ENCODE measurements around the gene ZMYND19.
"Not testable (repeated sequence)": the region's sequence is repeated elsewhere in the genome, so short reads cannot be mapped to it uniquely, and the experiment has no call there.

ZMYND19 gene
- total RNA-seq, result 11.4 to 57.2 (median 24.7) reads per million in 9 experiments

DNA sequence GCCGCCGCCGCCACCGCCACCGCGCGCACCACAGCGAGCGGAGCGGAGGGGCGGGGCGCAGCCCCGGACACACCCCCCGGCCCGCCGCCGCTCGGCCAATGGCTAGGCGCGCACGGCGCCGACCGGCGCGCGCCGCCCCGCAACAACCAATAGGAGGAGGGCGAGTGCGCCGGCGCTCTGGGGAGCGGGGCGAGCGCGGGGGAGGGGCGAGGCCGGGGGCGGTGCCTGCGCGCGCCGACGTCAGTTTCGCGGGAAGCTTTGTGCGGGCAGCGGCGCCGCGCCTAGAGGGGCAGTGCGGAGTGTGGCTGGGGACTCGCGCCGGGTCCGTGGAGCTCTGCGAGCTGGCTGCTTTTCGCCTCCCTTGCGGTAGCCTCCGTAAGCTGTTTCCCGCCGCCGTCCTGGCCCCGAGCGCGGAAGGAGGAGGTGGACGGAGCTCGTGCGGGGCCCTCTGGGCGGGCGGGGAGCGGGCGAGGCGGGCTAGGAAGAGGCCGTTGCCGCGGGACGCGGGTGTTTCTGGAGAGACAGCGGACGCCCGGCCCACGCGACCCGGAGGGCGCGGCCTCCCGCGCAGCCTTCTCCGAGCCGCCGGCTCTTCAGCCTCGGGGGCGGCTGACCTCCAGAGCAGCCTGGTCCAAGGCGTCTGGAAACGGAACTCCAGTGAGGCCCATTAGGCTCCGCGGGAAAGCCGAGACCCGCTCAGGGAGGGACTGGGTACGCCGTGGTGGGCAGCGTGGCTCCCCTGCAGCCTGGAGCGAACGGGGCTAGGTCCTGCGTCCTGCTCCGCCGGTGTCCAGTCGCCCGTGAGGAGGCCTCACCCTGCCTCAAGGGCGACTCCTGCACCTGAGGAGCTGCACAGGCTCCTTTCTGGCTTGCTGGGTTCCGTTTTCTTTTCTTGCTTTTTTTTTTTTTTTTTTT lies at the start of gene ZMYND19:
Gene ZMYND19 (minus strand): TSS at position 44 of the 915 bp plus-strand sequence. CDS start 249 bp downstream, outside the sequence.
- H3K27me3 Mint-ChIP-seq, result no peaks in the 10 kb centered on the region
- ATAC-seq (replicated peaks), result peak; percentile 96
- H3K4me1 Mint-ChIP-seq (ENCODE audit: low read depth in 2 of 2), result peaks cover 4 to 14% of the 10 kb centered on the region in 2 donors

DNA sequence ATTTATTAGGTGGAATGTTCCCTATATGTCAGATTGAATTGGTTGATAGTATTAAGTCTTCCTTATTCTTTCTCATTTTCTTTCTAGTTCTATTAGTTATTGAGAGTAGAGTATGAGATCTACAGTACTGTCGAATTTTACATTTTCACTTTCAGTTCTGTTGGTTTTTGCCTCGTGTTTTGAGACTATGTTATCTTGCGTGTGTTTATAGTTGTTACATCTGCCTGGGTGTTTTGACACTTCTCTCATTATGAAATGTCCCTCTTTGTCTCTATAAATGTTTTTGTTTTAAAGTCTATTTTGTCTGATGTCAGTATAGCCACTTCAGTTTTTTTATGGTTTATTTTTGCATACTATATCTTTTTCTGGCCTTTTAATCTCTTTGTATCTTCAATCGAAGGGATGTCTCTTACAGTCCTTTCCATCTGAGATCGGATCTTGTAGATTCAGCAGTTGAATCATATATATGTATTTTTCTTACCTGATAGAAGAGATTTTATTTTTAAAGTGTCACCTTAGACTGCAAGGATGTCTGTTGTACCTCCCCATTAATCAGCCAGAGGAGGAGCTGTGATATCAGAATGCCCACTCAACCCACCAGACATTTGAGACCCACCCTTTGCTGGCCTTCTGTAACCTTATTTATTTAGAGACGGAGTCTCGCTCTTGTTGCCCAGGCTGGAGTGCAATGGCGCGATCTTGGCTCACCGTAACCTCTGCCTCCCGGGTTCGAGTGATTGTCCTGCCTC lies 49.2 kb upstream of the ZMYND19 start:
- ATAC-seq (replicated peaks), result peak; percentile 97

More for the DNA sequence above, at the start of gene ZMYND19:
- H3K36me3 Mint-ChIP-seq (ENCODE audit: insufficient read depth), result peaks cover 10% of the 10 kb centered on the region
- H3K4me3 Mint-ChIP-seq, result peak within 1 kb of the TSS; percentile 87 to 93
- peak within 1 kb of the TSS; percentile 77 to 84 for H3K27ac Mint-ChIP-seq
- no peaks in the 10 kb centered on the region for H3K9me3 Mint-ChIP-seq
- peak; percentile 84 to 92 (median 86) for DNase-seq

GRCh38 chr9:137638680-137639079 lies 48.4 kb upstream of the ZMYND19 start:
- peaks cover 40 to 45% of the 10 kb centered on the region in 2 donors for H3K4me1 Mint-ChIP-seq (ENCODE audit: low read depth in 2 of 2)
- H3K27ac Mint-ChIP-seq, result peak overlapping the region; percentile 84 to 88
- no peak for DNase-seq
- H3K36me3 Mint-ChIP-seq (ENCODE audit: insufficient read depth), result peaks cover 23% of the 10 kb centered on the region
- peak overlapping the region; percentile 67 for H3K4me3 Mint-ChIP-seq
- ATAC-seq (replicated peaks), result no peak
- H3K9me3 Mint-ChIP-seq, result no peaks in the 10 kb centered on the region
- no peaks in the 10 kb centered on the region for H3K27me3 Mint-ChIP-seq

More for the DNA sequence above, 49.2 kb upstream of the ZMYND19 start:
- H3K27me3 Mint-ChIP-seq, result no peaks in the 10 kb centered on the region
- peak overlapping the region; percentile 84 to 88 for H3K27ac Mint-ChIP-seq
- H3K9me3 Mint-ChIP-seq, result no peaks in the 10 kb centered on the region
- H3K4me1 Mint-ChIP-seq (ENCODE audit: low read depth in 2 of 2), result peaks cover 39 to 44% of the 10 kb centered on the region in 2 donors
- DNase-seq, result no peak
- peak overlapping the region; percentile 67 for H3K4me3 Mint-ChIP-seq
- H3K36me3 Mint-ChIP-seq (ENCODE audit: insufficient read depth), result peaks cover 27% of the 10 kb centered on the region

GRCh38 chr9:137634016-137634415 lies 43.7 kb upstream of the ZMYND19 start:
- H3K4me1 Mint-ChIP-seq (ENCODE audit: low read depth in 2 of 2), result peaks cover 38 to 43% of the 10 kb centered on the region in 2 donors
- ATAC-seq (replicated peaks) (no peak), DNase-seq (no peak)
- H3K27ac Mint-ChIP-seq, result peak overlapping the region in 1 of 2 donors; percentile 82
- no peak overlapping the region for H3K4me3 Mint-ChIP-seq
- H3K27me3 Mint-ChIP-seq, result no peaks in the 10 kb centered on the region
- H3K36me3 Mint-ChIP-seq (ENCODE audit: insufficient read depth), result peaks cover 22% of the 10 kb centered on the region
- H3K9me3 Mint-ChIP-seq, result no peaks in the 10 kb centered on the region

GRCh38 chr9:137632230-137633161 lies 42.2 kb upstream of the ZMYND19 start:
- H3K4me3 Mint-ChIP-seq, result peak overlapping the region in 1 of 2 donors; percentile 12
- peak overlapping the region; percentile 14 to 17 for H3K27ac Mint-ChIP-seq
- peaks cover 22% of the 10 kb centered on the region for H3K36me3 Mint-ChIP-seq (ENCODE audit: insufficient read depth)
- ATAC-seq (replicated peaks), result no peak
- DNase-seq, result no peak
- no peaks in the 10 kb centered on the region for H3K9me3 Mint-ChIP-seq
- H3K27me3 Mint-ChIP-seq, result no peaks in the 10 kb centered on the region
- H3K4me1 Mint-ChIP-seq (ENCODE audit: low read depth in 2 of 2), result peaks cover 40 to 45% of the 10 kb centered on the region in 2 donors

DNA sequence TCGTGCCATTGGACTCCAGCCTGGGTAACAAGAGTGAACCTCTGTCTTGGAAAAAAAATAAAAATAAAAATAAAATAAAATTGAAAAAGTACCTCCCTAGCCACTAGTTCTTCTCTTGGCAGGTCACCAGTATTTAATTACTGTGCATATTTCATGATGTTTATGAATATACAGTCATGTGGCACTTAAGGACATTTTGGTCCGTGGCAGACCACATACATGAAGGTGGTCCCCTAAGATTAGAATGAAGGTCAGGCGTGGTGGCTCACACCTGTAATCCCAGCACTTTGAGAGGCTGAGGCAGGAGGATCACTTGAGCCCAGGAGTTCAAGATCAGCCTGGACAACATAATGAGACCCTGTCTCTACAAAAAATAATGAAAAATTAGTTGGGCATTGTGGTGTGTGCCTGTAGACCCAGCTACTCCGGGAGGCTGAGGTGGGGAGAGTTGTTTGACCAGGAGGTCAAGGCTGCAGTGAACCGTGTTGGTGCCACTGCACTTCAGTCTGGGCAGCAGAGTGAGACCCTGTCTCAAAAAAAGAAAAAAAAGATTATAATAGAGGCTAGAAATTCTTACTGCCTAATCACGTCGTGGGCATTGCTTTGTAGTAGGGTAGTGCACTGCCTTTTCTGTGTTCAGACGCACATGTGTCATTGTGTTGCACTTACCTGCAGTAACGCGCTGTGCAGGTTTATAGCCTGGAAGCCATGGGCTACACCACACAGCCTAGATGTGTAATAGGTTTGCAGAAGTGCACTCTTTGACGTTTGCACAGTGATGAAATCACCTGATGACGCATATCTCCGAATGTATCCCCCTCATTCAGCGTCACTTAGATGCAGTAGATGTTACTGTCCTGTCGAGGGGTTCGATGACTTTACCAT lies 41.3 kb upstream of the ZMYND19 start:
- H3K27me3 Mint-ChIP-seq, result no peaks in the 10 kb centered on the region
- H3K9me3 Mint-ChIP-seq, result no peaks in the 10 kb centered on the region
- no peak for DNase-seq
- peak overlapping the region in 1 of 2 donors; percentile 79 for H3K27ac Mint-ChIP-seq
- no peak overlapping the region for H3K4me3 Mint-ChIP-seq
- H3K36me3 Mint-ChIP-seq (ENCODE audit: insufficient read depth), result peaks cover 28% of the 10 kb centered on the region
- H3K4me1 Mint-ChIP-seq (ENCODE audit: low read depth in 2 of 2), result peaks cover 40 to 45% of the 10 kb centered on the region in 2 donors
- ATAC-seq (replicated peaks), result no peak

DNA sequence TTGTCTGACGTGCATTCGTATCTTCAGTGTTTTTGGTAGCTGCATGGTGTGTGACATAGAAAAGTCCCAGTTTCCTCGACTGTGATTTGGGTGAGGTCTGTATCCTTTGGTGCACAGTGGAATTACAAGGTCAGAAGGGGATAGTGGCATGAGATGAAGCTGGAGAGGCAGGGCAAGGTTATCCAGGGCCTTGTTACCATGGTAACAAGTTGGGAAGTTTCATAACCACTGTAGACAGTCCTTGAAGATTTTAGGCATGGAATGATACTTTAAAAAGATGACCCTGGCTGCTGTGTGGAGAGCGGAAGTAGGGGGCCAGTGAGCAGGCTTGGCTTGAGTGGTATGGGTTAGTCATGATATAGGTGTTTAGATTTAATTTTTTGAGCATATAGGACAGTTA lies 40.4 kb upstream of the ZMYND19 start:
- Mint-ChIP-seq H3K27ac (peak overlapping the region; percentile 60 to 92), H3K4me3 (no peak overlapping the region), H3K36me3 (ENCODE audit: insufficient read depth) (peaks cover 28% of the 10 kb centered on the region), H3K9me3 (no peaks in the 10 kb centered on the region), H3K27me3 (no peaks in the 10 kb centered on the region), H3K4me1 (ENCODE audit: low read depth in 2 of 2) (peaks cover 37 to 49% of the 10 kb centered on the region in 2 donors)
- DNase-seq, result no peak
- no peak for ATAC-seq (replicated peaks)

GRCh38 chr9:137630126-137630525 lies 39.8 kb upstream of the ZMYND19 start:
- Mint-ChIP-seq H3K9me3 (no peaks in the 10 kb centered on the region), H3K36me3 (ENCODE audit: insufficient read depth) (peaks cover 29% of the 10 kb centered on the region), H3K4me3 (no peak overlapping the region), H3K27me3 (no peaks in the 10 kb centered on the region), H3K4me1 (ENCODE audit: low read depth in 2 of 2) (peaks cover 42 to 54% of the 10 kb centered on the region in 2 donors), H3K27ac (peak overlapping the region; percentile 92 to 93)
- ATAC-seq (replicated peaks), result no peak
- DNase-seq, result no peak

- not testable (repeated sequence) for DNase-seq; H3K4me3 Mint-ChIP-seq; ATAC-seq (replicated peaks); H3K9me3 Mint-ChIP-seq; H3K27ac Mint-ChIP-seq; H3K27me3 Mint-ChIP-seq
- Mint-ChIP-seq H3K36me3 (ENCODE audit: insufficient read depth) (peaks cover 34% of the 10 kb centered on the region), H3K4me1 (ENCODE audit: low read depth in 2 of 2) (peaks cover 38 to 46% of the 10 kb centered on the region in 2 donors)
Measured at GRCh38 chr9:137627406-137627805, 37.1 kb upstream of the ZMYND19 start.

DNA sequence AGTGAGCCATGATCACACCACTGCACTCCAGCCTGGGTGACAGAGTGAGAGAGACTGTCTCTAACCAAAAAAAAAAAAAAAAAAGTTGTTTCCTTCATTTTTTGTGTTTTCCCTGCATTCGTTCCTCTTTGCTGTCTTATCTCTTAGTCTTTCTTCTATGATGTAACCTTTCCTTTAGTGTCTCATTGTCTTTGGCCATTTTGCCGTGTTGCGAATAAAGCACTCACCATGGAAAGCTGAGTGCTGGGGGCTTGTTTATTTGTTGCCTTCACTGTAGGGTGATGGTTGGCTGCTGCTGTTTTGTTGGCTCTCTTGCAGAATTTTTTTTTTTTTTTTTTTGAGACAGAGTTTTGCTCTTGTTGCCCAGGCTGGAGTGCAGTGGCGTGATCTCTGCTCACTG lies 36.2 kb upstream of the ZMYND19 start:
- Mint-ChIP-seq H3K9me3 (no peaks in the 10 kb centered on the region), H3K27me3 (no peaks in the 10 kb centered on the region), H3K36me3 (ENCODE audit: insufficient read depth) (peaks cover 32% of the 10 kb centered on the region), H3K4me1 (ENCODE audit: low read depth in 2 of 2) (peaks cover 36 to 40% of the 10 kb centered on the region in 2 donors), H3K4me3 (peak overlapping the region in 1 of 2 donors; percentile 29), H3K27ac (peak overlapping the region in 1 of 2 donors; percentile 44)
- DNase-seq (no peak), ATAC-seq (replicated peaks) (no peak)

DNA sequence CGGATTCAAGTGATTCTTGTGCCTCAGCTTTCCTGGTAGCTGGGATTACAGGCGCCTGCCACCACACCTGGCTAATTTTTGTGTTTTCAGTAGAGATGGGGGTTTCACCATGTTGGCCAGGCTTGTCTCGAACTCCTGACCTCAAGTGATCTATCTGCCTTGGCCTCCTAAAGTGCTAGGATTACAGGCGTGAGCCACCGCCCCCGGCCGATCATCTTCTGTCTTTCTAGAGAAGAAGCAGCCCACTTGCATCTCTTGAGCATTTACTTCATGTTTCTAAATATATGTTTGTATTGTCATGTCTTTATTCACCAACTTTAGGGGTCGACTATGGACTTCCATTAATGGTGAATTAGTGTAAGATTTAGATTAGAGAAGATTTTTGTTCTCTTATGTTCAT lies 31.9 kb upstream of the ZMYND19 start:
- H3K4me3 Mint-ChIP-seq; ATAC-seq (replicated peaks); H3K27me3 Mint-ChIP-seq; DNase-seq; H3K9me3 Mint-ChIP-seq: not testable (repeated sequence)
- peaks cover 39 to 43% of the 10 kb centered on the region in 2 donors for H3K4me1 Mint-ChIP-seq (ENCODE audit: low read depth in 2 of 2)
- peak overlapping the region; percentile 52 to 74 for H3K27ac Mint-ChIP-seq
- H3K36me3 Mint-ChIP-seq (ENCODE audit: insufficient read depth), result peaks cover 39% of the 10 kb centered on the region

All from effector memory CD8-positive, alpha-beta T cell (primary cell).